ENCODE measurements around the gene APOBEC3B. TPM values are rescaled to one million over a fixed set of nuclear protein-coding genes. Genes with fewer than 3 reads are reported as not detected.

The APOBEC3B gene
- polyA plus RNA-seq, 1 donor from 2014 or later = not detected

- Histone ChIP-seq H3K4me3 (ENCODE audit: low read length) (no peak overlapping the region), H3K9me3 (ENCODE audit: low read length) (no peaks in the 10 kb centered on the region), H3F3A (ENCODE audit: insufficient read depth, low read length, poor library complexity, severe bottlenecking) (no peaks in the 10 kb centered on the region), H3K9me2 (ENCODE audit: insufficient read depth, low read length) (no peaks in the 10 kb centered on the region), H3K27me3 (ENCODE audit: insufficient read depth, low read depth, low read length) (no peaks in the 10 kb centered on the region), H4K20me1 (ENCODE audit: insufficient read depth) (no peaks in the 10 kb centered on the region), H2AFZ (ENCODE audit: low read depth, low read length) (no peak overlapping the region), H3K36me3 (ENCODE audit: insufficient read depth, low read length) (no peaks in the 10 kb centered on the region), H3K4me2 (ENCODE audit: low read length) (no peak overlapping the region), H3K9ac (ENCODE audit: low read length) (no peak overlapping the region), H3K27ac (ENCODE audit: low read length) (no peak overlapping the region), H3K79me2 (replicated peaks; ENCODE audit: insufficient read depth, low read length) (no peaks in the 10 kb centered on the region)
- TF ChIP-seq POLR2AphosphoS5 (IDR thresholded peaks at IDR 0.05) = no peak
- no peak for TF ChIP-seq EP300 (conservative IDR thresholded peaks at IDR 0.05; ENCODE audit: poor library complexity, severe bottlenecking)
Observed at GRCh38 chr22:38955250-38955905, 26.8 kb upstream of the APOBEC3B start.

DNA sequence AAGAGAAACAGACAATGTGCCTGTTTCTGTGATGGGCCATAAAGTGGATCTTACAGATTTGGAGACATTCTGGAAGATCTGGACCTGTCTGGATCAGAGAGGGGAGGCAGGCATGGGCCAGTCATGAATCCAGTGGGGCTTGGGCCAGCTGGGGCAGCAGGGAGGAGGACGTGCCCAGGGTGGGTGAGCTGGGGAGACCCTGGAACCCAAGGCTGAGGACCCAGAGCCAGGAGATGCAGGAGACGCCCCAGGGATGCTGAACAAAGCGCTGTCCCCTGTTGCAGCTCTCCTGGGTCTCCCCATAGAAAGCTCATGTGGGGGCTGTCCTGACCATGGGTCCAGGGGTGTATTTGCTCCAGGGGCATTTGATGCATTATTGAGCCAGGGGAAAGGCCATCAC is 26.2 kb upstream of the APOBEC3B start:
- TF ChIP-seq REST (IDR thresholded peaks at IDR 0.05; ENCODE audit: borderline replicate concordance) (no peak), EP300 (conservative IDR thresholded peaks at IDR 0.05; ENCODE audit: poor library complexity, severe bottlenecking) (no peak), RAD21 (conservative IDR thresholded peaks at IDR 0.05) (no peak), TAF1 (IDR thresholded peaks at IDR 0.05; ENCODE audit: low read depth) (no peak), EZH2 (IDR thresholded peaks at IDR 0.05; ENCODE audit: borderline replicate concordance, insufficient read depth, low read length, poor library complexity, severe bottlenecking) (no peak), POLR2AphosphoS5 (IDR thresholded peaks at IDR 0.05) (no peak), SMC3 (conservative IDR thresholded peaks at IDR 0.05; ENCODE audit: poor library complexity) (no peak), CTCF (IDR thresholded peaks at IDR 0.05; ENCODE audit: poor library complexity, severe bottlenecking) (no peak), MXI1 (conservative IDR thresholded peaks at IDR 0.05; ENCODE audit: poor library complexity, severe bottlenecking) (no peak)
- Histone ChIP-seq H3K9ac (ENCODE audit: low read length) (no peak overlapping the region), H3K9me2 (ENCODE audit: insufficient read depth, low read length) (no peaks in the 10 kb centered on the region), H3K27ac (ENCODE audit: low read length) (no peak overlapping the region), H3K4me2 (ENCODE audit: low read length) (no peak overlapping the region), H3K36me3 (ENCODE audit: insufficient read depth, low read length) (no peaks in the 10 kb centered on the region), H4K20me1 (ENCODE audit: insufficient read depth) (no peaks in the 10 kb centered on the region), H3F3A (ENCODE audit: insufficient read depth, low read length, poor library complexity, severe bottlenecking) (no peaks in the 10 kb centered on the region), H2AFZ (ENCODE audit: low read depth, low read length) (no peak overlapping the region), H3K79me2 (replicated peaks; ENCODE audit: insufficient read depth, low read length) (no peaks in the 10 kb centered on the region), H3K9me3 (ENCODE audit: low read length) (no peaks in the 10 kb centered on the region), H3K4me3 (ENCODE audit: low read length) (no peak overlapping the region), H3K27me3 (ENCODE audit: insufficient read depth, low read depth, low read length) (no peaks in the 10 kb centered on the region)

Measured in neural cell (in vitro differentiated cells).